Karpas-422 (cell line): ENCODE measurements around the gene RNLS. TPM values are rescaled to one million over a fixed set of nuclear protein-coding genes. Genes with fewer than 3 reads are reported as not detected.

ENCODE experiments used
- DNase-seq: peaks from one replicate; pipeline ENCODE4 v3.0.0-alpha.2; 2015
- H2AFZ ChIP-seq: fragments of 200-600 bp; sonication (generic); 2 replicates; pipeline ENCODE4 v1.6.1; 2014; ENCODE audit warnings: antibody characterized with exemption, low read length, mixed read lengths
- H3K27ac ChIP-seq: fragments of 200-600 bp; sonication (generic); 2 replicates; pipeline ENCODE4 v1.5.1; 2014; ENCODE audit warnings: mild to moderate bottlenecking, low read length, moderate library complexity
- H3K27me3 ChIP-seq: fragments of 200-600 bp; sonication (generic); 2 replicates; pipeline ENCODE4 v1.6.1; 2014; ENCODE audit warnings: low read length, mixed read lengths
- H3K36me3 ChIP-seq: fragments of 200-600 bp; sonication (generic); 2 replicates; pipeline ENCODE4 v1.6.1; 2014; ENCODE audit warnings: low read length, mixed read lengths; ENCODE audit not compliant: insufficient read depth
- H3K4me1 ChIP-seq: fragments of 200-600 bp; sonication (generic); 2 replicates; pipeline ENCODE4 v1.6.1; 2014; ENCODE audit warnings: mild to moderate bottlenecking, low read length, mixed read lengths
- H3K4me2 ChIP-seq: fragments of 200-600 bp; sonication (generic); 2 replicates; pipeline ENCODE4 v1.6.1; 2014; ENCODE audit warnings: low read length, low read depth, mild to moderate bottlenecking; ENCODE audit not compliant: poor library complexity, severe bottlenecking
- H3K4me3 ChIP-seq: fragments of 200-600 bp; sonication (generic); 2 replicates; pipeline ENCODE4 v1.5.1; 2014; ENCODE audit warnings: mild to moderate bottlenecking, antibody characterized with exemption, low read length, mixed read lengths
- H3K79me2 ChIP-seq: fragments of 200-600 bp; sonication (generic); 2 replicates; pipeline ENCODE4 v1.6.1; 2014; ENCODE audit warnings: mild to moderate bottlenecking, low read length, mixed read lengths
- H3K9ac ChIP-seq: fragments of 200-600 bp; sonication (generic); 2 replicates; pipeline ENCODE4 v1.6.0; 2014; ENCODE audit warnings: low read length
- H3K9me2 ChIP-seq: fragments of 200-600 bp; sonication (generic), shearing (Covaris generic); replicated peaks from 2 replicates; pipeline ENCODE4 v1.6.0; 2014; ENCODE audit warnings: mild to moderate bottlenecking, low read length, moderate library complexity; ENCODE audit not compliant: insufficient read depth
- H3K9me3 ChIP-seq: fragments of 300-700, 200-600 bp; sonication (generic); 2 replicates; pipeline ENCODE4 v1.6.1; 2014; ENCODE audit warnings: low read length, mixed read lengths
- H4K20me1 ChIP-seq: fragments of 200-600 bp; sonication (generic); 2 replicates; pipeline ENCODE4 v1.6.1; 2014; ENCODE audit warnings: mild to moderate bottlenecking, antibody characterized with exemption, low read length, low read depth; ENCODE audit not compliant: insufficient read depth
- total RNA-seq: library from RNA; depleted of rRNA; stranded (reverse); fragments of >200 nt; shearing (Covaris generic); gene quantifications from 2 replicates; pipeline ENCODE4 v1.2.3, GENCODE V29; 2014; ENCODE audit warnings: low replicate concordance

RNLS gene
- total RNA-seq, 1 experiment from 2014 or later = not detected

DNA sequence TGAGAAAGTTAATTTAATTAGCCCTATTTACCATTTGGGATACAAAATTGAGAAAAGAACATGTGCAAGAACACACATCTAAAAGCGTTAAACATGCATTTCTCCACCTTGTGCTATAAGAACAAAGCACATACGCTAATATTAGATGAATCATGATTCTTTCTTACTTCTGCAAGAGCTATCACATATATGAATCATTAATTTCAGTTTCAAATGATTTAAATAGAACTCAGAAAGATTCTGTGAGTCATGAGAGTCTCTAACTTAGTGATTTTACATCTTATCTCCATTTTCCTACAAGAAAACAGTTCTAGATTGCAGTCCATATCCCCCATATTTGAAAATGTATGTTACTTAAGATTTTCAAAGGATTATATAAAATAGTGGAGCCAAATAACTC is 173.9 kb downstream of the RNLS start:
- H3K4me1 ChIP-seq = no peaks in the 10 kb centered on the region
- no peaks in the 10 kb centered on the region for H3K27me3 ChIP-seq
- no peak overlapping the region for H3K9ac ChIP-seq
- H3K9me3 ChIP-seq = no peaks in the 10 kb centered on the region
- H4K20me1 ChIP-seq = no peaks in the 10 kb centered on the region
- H3K4me3 ChIP-seq = no peak overlapping the region
- H3K4me2 ChIP-seq = no peak overlapping the region
- H3K79me2 ChIP-seq = no peaks in the 10 kb centered on the region
- no peaks in the 10 kb centered on the region for H3K9me2 ChIP-seq
- no peak overlapping the region for H3K27ac ChIP-seq
- no peaks in the 10 kb centered on the region for H3K36me3 ChIP-seq
- no peak overlapping the region for H2AFZ ChIP-seq
- no peak for DNase-seq

- H3K4me2 ChIP-seq = no peak overlapping the region
- no peaks in the 10 kb centered on the region for H3K9me2 ChIP-seq
- no peak overlapping the region for H2AFZ ChIP-seq
- H3K4me3 ChIP-seq = no peak overlapping the region
- H3K9ac ChIP-seq = no peak overlapping the region
- no peaks in the 10 kb centered on the region for H4K20me1 ChIP-seq
- no peaks in the 10 kb centered on the region for H3K9me3 ChIP-seq
- H3K27me3 ChIP-seq = no peaks in the 10 kb centered on the region
- no peak for DNase-seq
- no peak overlapping the region for H3K27ac ChIP-seq
- no peaks in the 10 kb centered on the region for H3K79me2 ChIP-seq
- H3K4me1 ChIP-seq = no peaks in the 10 kb centered on the region
- H3K36me3 ChIP-seq = no peaks in the 10 kb centered on the region
Measured at GRCh38 chr10:88408096-88408495, 175.0 kb downstream of the RNLS start.

DNA sequence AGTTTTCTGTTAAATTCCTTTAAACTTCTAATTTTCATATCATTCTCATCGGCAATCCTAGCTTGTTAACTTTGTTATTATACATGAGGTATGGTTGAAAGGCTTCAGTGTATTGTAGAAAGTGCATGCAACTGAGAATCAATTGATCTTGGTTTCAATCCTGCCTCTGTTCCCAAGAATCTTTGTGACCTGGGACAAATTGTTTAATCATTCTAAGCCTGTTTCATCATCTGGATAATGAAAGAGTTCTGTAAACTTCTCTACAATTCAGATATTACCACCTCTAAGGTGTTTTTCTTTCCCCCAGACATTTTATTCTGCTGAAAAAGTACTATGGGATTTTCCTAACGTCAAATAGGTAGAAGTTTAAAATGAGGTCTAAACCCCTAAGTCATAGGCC is 179.0 kb downstream of the RNLS start:
- Histone ChIP-seq H4K20me1 (no peaks in the 10 kb centered on the region), H3K36me3 (no peaks in the 10 kb centered on the region), H3K9me2 (no peaks in the 10 kb centered on the region), H3K4me1 (peaks cover 7% of the 10 kb centered on the region), H3K9me3 (no peaks in the 10 kb centered on the region), H2AFZ (no peak overlapping the region), H3K4me3 (no peak overlapping the region), H3K9ac (no peak overlapping the region), H3K79me2 (no peaks in the 10 kb centered on the region), H3K27me3 (no peaks in the 10 kb centered on the region), H3K4me2 (no peak overlapping the region), H3K27ac (no peak overlapping the region)
- DNase-seq = no peak

DNA sequence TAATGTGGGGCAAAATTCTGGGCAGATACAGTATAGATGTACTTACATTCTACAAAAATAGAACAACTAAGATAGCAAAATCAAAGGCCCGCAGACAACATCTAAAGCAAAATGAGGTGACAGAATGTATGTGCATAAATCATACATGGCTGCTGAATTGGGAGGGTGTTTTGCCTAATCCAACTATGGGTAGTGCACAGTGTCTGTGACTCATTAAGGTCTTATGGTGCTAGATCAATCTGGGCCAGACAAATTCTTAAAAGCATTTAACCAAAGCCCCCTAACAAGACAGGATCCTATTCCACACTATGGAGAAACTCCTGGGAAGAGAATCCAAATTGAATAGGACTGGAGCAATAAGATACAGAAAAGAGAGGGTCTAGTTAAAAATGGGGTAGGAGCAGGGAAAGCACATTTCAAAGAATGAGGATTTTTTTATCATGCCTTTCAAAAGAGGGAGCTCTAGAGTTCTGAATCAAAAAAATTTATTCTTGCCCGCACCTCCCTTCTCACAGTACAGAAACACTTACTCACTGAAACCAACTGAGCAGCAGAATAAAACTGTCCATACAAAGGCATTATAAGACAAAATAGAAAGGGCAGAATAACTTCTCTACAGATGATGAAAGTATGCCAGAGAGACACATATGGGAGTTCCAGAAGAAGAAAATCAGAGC is 181.3 kb downstream of the RNLS start:
- H4K20me1 ChIP-seq = no peaks in the 10 kb centered on the region
- H3K27ac ChIP-seq = no peak overlapping the region
- no peak overlapping the region for H3K4me3 ChIP-seq
- DNase-seq = no peak
- H2AFZ ChIP-seq = no peak overlapping the region
- peaks cover 7% of the 10 kb centered on the region for H3K4me1 ChIP-seq
- no peaks in the 10 kb centered on the region for H3K27me3 ChIP-seq
- no peaks in the 10 kb centered on the region for H3K36me3 ChIP-seq
- no peaks in the 10 kb centered on the region for H3K9me2 ChIP-seq
- no peak overlapping the region for H3K9ac ChIP-seq
- H3K9me3 ChIP-seq = no peaks in the 10 kb centered on the region
- H3K4me2 ChIP-seq = no peak overlapping the region
- no peaks in the 10 kb centered on the region for H3K79me2 ChIP-seq

DNA sequence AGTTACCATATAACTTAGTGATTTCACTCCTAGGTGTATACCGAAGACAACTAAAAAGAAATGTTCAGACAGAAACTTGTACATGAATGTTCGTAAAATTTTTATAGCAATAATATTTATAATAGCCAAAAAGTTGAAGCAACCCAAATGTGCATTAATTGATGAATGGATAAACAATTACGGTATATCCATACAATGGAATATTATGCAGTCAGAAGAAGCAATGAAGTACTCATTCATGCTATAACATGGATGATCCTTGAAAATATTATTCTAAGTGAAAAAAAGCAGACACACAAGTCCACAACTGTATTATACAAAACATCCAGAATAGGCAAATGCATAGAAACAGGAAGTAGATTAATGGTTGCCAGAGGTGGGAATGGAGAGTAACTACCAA is 183.9 kb downstream of the RNLS start:
- Histone ChIP-seq H3K9me2 (no peaks in the 10 kb centered on the region), H3K79me2 (no peaks in the 10 kb centered on the region), H3K4me2 (no peak overlapping the region), H4K20me1 (no peaks in the 10 kb centered on the region), H3K9me3 (no peaks in the 10 kb centered on the region), H3K27me3 (no peaks in the 10 kb centered on the region), H3K36me3 (no peaks in the 10 kb centered on the region), H3K9ac (no peak overlapping the region), H3K4me3 (no peak overlapping the region), H3K27ac (no peak overlapping the region), H2AFZ (no peak overlapping the region), H3K4me1 (peaks cover 7% of the 10 kb centered on the region)
- no peak for DNase-seq

DNA sequence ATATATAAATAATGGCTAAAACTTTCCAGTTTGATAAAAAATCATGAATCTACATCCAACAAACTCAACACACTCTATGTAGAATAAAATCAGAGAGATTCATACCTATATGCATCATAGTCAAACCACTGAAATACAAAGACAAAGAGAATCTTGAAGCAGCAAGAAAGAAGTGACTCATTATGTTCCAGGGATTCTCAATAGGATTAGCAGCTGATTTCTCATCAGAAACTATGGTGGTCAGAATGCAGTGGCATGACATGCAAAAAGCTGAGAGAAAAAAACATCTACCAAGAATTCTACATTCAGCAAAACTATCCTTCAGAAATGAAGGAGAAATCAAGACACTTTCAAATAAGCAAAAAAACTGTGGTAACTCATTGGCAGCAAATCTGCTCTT is 187.4 kb downstream of the RNLS start:
- Histone ChIP-seq H3K79me2 (no peaks in the 10 kb centered on the region), H3K9me2 (no peaks in the 10 kb centered on the region), H4K20me1 (no peaks in the 10 kb centered on the region), H3K4me2 (no peak overlapping the region), H3K4me1 (peaks cover 14% of the 10 kb centered on the region), H3K4me3 (no peak overlapping the region), H3K27ac (no peak overlapping the region), H3K36me3 (no peaks in the 10 kb centered on the region), H3K9ac (no peak overlapping the region), H3K9me3 (no peaks in the 10 kb centered on the region), H3K27me3 (no peaks in the 10 kb centered on the region), H2AFZ (no peak overlapping the region)
- DNase-seq = no peak

DNA sequence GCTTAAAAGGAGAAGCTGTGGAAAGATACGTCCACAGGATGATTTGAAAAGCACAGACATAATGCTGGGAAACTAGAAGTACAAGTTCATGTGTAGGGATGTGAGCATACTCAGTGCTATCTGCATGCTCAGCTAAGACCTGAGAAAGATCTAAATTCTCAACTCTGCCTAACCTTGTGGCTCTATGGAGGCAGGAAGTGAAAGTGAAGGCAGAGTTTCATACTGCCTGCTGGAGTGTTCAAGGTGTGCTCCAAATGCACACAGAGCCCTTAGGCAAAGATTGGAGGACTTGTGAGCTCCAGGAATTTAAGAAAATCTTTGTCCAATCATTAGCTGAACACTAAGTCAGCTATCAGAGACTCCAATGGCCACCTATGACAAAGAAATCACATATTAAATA is 190.9 kb downstream of the RNLS start:
- no peaks in the 10 kb centered on the region for H3K27me3 ChIP-seq
- peak overlapping the region; percentile 38; the same call in 1 of the 2 replicates for H2AFZ ChIP-seq
- DNase-seq = peak; percentile 62
- H3K27ac ChIP-seq = peak overlapping the region; percentile 68
- peak overlapping the region; percentile 6; the same call in 1 of the 2 replicates for H3K9ac ChIP-seq
- H3K4me3 ChIP-seq = no peak overlapping the region
- H4K20me1 ChIP-seq = no peaks in the 10 kb centered on the region
- H3K4me1 ChIP-seq = peaks cover 48% of the 10 kb centered on the region
- no peaks in the 10 kb centered on the region for H3K36me3 ChIP-seq
- no peaks in the 10 kb centered on the region for H3K9me3 ChIP-seq
- H3K79me2 ChIP-seq = no peaks in the 10 kb centered on the region
- H3K9me2 ChIP-seq = no peaks in the 10 kb centered on the region
- H3K4me2 ChIP-seq = peak overlapping the region; percentile 4

DNA sequence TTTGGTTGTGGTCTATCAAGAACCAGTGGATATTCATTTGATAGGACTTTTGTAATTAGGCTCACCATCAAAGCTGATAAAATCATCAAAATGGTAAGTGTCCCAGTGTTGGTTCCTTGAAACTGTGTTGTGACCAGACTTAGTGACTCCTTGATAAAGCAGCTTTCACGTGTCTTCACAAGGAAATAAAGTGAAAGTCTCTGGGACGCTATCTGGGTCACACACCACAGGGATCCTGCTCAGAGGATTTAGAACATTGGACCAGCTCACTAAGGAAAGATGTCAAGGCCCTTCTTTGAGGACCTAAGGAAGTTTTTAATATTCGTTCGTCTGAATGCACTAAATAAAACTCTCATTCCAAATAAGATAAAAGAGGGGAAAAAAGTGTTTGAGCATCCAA is 193.1 kb downstream of the RNLS start:
- Histone ChIP-seq H3K9ac (peak overlapping the region; percentile 61), H3K4me3 (peak overlapping the region; percentile 33; the same call in 1 of the 2 replicates), H3K4me1 (peaks cover 70% of the 10 kb centered on the region), H3K36me3 (no peaks in the 10 kb centered on the region), H3K9me3 (no peaks in the 10 kb centered on the region), H3K9me2 (no peaks in the 10 kb centered on the region), H3K27ac (peak overlapping the region; percentile 100), H2AFZ (peak overlapping the region; percentile 81), H3K4me2 (peak overlapping the region; percentile 57), H4K20me1 (no peaks in the 10 kb centered on the region), H3K79me2 (no peaks in the 10 kb centered on the region), H3K27me3 (no peaks in the 10 kb centered on the region)
- DNase-seq = no peak
